Smooth muscle cell (in vitro differentiated cells): Measurements from ENCODE around the gene DNM3. TPM values are rescaled to one million over a fixed set of nuclear protein-coding genes. Genes with fewer than 3 reads are reported as not detected.

Source experiments
- DNase-seq: peaks from one replicate; lab custom pipeline; 2025; ENCODE audit not compliant: unreplicated experiment; lab: John Stamatoyannopoulos, UW
- H2AFZ ChIP-seq: fragments of 200-600 bp; sonication (generic); 2 replicates; pipeline ENCODE4 v1.6.0; 2016; ENCODE audit warnings: antibody characterized with exemption, low read depth, mild to moderate bottlenecking
- H3F3A ChIP-seq: fragments of 200-600 bp; sonication (generic); 2 replicates; pipeline ENCODE4 v1.6.0; 2017; ENCODE audit warnings: antibody characterized with exemption, low read depth
- H3K27ac ChIP-seq: fragments of 200-600 bp; sonication (generic); 2 replicates; pipeline ENCODE4 v1.5.1; 2016; ENCODE audit warnings: low read depth, mild to moderate bottlenecking
- H3K27me3 ChIP-seq: fragments of 200-600 bp; sonication (generic); 2 replicates; pipeline ENCODE4 v1.6.1; 2016; ENCODE audit warnings: low read depth, mild to moderate bottlenecking
- H3K36me3 ChIP-seq: fragments of 200-600 bp; sonication (generic); 2 replicates; pipeline ENCODE4 v1.5.1; 2016; ENCODE audit warnings: low read depth
- H3K4me1 ChIP-seq: fragments of 200-600 bp; sonication (generic); 2 replicates; pipeline ENCODE4 v1.5.1; 2016; ENCODE audit warnings: low read depth
- H3K4me2 ChIP-seq: fragments of 200-600 bp; sonication (generic); 2 replicates; pipeline ENCODE4 v1.6.0; 2016; ENCODE audit warnings: mild to moderate bottlenecking
- H3K4me3 ChIP-seq: fragments of 200-600 bp; sonication (generic); 2 replicates; pipeline ENCODE4 v1.5.1; 2016; ENCODE audit warnings: mild to moderate bottlenecking
- H3K79me2 ChIP-seq: fragments of 200-600 bp; sonication (generic); 2 replicates; pipeline ENCODE4 v1.6.0; 2016; ENCODE audit warnings: low read depth, mild to moderate bottlenecking
- H3K9ac ChIP-seq: fragments of 200-600 bp; sonication (generic); 2 replicates; pipeline ENCODE4 v1.6.0; 2016; ENCODE audit warnings: low read depth
- H3K9me3 ChIP-seq: fragments of 200-600 bp; sonication (generic); replicated peaks from 2 replicates; pipeline ENCODE4 v1.5.1; 2016; ENCODE audit warnings: low read depth
- H4K20me1 ChIP-seq: fragments of 200-600 bp; sonication (generic); 2 replicates; pipeline ENCODE4 v1.6.0; 2016; ENCODE audit warnings: low read depth
- WGBS: methylation state at CpG from one replicate; pipeline ENCODE4 v1.1.7; 2016; ENCODE audit warnings: low lambda C conversion rate; 5-methylcytosine and 5-hydroxymethylcytosine counted together
- polyA plus RNA-seq: library from polyadenylated mRNA; unstranded; fragments of >200 nt; fragmentation: Nextera tagmentation; extraction: Ambion mirVana; gene quantifications from 2 replicates; pipeline ENCODE4 v1.2.1, GENCODE V29; 2016
- total RNA-seq: library from RNA; depleted of rRNA; stranded (reverse); fragments of >200 nt; gene quantifications from 2 replicates; pipeline ENCODE4 v1.2.3, GENCODE V29; 2014
- TF ChIP-seq, protein P1 (sequence below): fragments of 200-600 bp; sonication (generic); IDR thresholded peaks from 2 replicates; pipeline ENCODE4 v1.5.1; 2017; ENCODE audit warnings: borderline replicate concordance, mild to moderate bottlenecking, antibody characterized with exemption; ENCODE audit not compliant: insufficient read depth, poor library complexity, severe bottlenecking

DNM3 gene
- total and polyA plus RNA-seq, 2 experiments from 2014 or later = 1.7 to 3.0 TPM

DNA sequence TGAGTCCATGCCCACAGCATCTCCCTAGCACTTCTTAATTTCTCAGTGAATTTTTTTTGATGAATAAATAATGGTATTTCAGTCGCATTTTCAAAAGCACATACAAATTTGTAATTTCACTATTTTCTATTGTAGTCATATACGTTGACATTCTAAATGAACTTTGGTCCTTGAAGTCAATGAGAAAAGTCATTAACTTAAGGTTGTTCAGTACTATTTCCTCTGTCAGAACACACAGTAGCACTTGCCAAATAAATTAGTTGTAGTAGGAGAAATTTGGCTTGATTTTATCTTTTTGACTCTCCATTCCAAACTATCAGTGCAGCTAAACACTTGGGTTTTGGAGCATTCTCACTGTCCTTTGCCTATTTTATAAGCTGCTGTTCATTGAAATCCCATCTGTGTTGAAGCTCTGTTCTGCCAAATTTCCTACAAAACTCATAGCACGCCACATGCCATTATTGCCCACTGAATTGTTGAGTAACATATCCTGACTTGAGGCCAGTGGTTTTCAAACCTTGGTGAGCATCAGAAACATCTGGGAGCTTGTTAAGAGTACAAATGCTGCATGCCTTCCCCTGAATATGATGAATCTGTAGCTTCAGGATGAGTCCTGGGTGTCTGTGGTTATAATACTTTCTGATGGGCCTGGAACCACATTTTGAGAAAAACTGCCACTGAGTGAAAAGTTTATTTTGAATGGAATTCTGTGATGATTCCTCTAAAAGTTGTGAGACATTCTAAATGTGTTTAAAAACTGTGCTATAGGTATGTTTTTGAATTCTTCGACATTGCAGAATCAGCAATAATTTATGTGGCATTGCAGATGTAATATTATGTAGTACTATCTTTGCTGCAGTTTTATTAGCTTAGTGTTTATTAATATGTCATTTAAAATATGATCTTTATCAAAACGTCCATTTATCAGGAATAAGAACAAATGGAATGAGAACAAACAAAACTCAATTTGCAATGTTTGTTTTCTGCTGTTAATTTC, 78.9 kb downstream of the DNM3 start:
- no peaks in the 10 kb centered on the region for H3K79me2 ChIP-seq

GRCh38 chr1:171922999-171923398, 81.7 kb downstream of the DNM3 start:
- Histone ChIP-seq H2AFZ (no peak overlapping the region), H3K36me3 (no peaks in the 10 kb centered on the region), H3K27me3 (no peaks in the 10 kb centered on the region), H4K20me1 (no peaks in the 10 kb centered on the region), H3K4me3 (no peak overlapping the region), H3K79me2 (no peaks in the 10 kb centered on the region), H3K4me2 (no peak overlapping the region), H3K4me1 (no peaks in the 10 kb centered on the region), H3F3A (no peaks in the 10 kb centered on the region), H3K27ac (no peak overlapping the region), H3K9ac (no peak overlapping the region), H3K9me3 (no peaks in the 10 kb centered on the region)
- TF ChIP-seq, protein P1, sequence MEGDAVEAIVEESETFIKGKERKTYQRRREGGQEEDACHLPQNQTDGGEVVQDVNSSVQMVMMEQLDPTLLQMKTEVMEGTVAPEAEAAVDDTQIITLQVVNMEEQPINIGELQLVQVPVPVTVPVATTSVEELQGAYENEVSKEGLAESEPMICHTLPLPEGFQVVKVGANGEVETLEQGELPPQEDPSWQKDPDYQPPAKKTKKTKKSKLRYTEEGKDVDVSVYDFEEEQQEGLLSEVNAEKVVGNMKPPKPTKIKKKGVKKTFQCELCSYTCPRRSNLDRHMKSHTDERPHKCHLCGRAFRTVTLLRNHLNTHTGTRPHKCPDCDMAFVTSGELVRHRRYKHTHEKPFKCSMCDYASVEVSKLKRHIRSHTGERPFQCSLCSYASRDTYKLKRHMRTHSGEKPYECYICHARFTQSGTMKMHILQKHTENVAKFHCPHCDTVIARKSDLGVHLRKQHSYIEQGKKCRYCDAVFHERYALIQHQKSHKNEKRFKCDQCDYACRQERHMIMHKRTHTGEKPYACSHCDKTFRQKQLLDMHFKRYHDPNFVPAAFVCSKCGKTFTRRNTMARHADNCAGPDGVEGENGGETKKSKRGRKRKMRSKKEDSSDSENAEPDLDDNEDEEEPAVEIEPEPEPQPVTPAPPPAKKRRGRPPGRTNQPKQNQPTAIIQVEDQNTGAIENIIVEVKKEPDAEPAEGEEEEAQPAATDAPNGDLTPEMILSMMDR = peak; percentile 8
- WGBS = 33% methylated on average over 2 of the region's 2 CpGs
- no peak for DNase-seq

More for the DNA sequence above, 78.9 kb downstream of the DNM3 start:
- H4K20me1 ChIP-seq = no peaks in the 10 kb centered on the region
- TF ChIP-seq, protein P1 = no peak
- H3K4me2 ChIP-seq = no peak overlapping the region
- H3K27me3 ChIP-seq = no peaks in the 10 kb centered on the region
- H3K9ac ChIP-seq = no peak overlapping the region
- no peak overlapping the region for H3K4me3 ChIP-seq
- no peak overlapping the region for H2AFZ ChIP-seq
- no peaks in the 10 kb centered on the region for H3K36me3 ChIP-seq
- H3K9me3 ChIP-seq = no peaks in the 10 kb centered on the region
- H3F3A ChIP-seq = no peaks in the 10 kb centered on the region
- no peak overlapping the region for H3K27ac ChIP-seq
- 95% methylated on average over 5 of the region's 5 CpGs for WGBS
- peaks cover 4% of the 10 kb centered on the region for H3K4me1 ChIP-seq
- DNase-seq = no peak

DNA sequence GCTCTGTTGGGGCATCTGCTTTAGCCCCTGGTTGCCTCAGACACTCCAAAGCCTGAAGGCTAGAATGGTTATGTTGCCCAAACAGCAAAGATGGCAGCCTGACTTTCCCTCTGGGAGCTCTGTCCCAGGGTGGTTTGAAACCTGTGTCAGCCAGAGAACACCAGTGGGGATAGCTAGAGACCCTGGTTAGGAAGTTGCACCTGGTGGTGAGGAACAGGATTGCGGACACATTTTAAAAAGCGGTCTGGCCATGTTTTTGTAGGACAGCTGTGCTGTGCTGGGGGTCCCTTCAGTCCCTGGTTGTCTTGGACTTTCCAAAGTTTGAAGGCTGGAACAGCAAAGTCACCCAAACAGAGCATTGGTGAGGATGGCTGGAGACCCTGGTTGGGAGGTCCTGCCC, 87.8 kb downstream of the DNM3 start:
- no peak overlapping the region for H3K4me2 ChIP-seq
- DNase-seq = no peak
- H4K20me1 ChIP-seq = no peaks in the 10 kb centered on the region
- no peak overlapping the region for H3K4me3 ChIP-seq
- no peaks in the 10 kb centered on the region for H3K36me3 ChIP-seq
- WGBS = 94% methylated on average over 2 of the region's 2 CpGs
- no peaks in the 10 kb centered on the region for H3K79me2 ChIP-seq
- H3K4me1 ChIP-seq = no peaks in the 10 kb centered on the region
- no peaks in the 10 kb centered on the region for H3K9me3 ChIP-seq
- no peak overlapping the region for H3K27ac ChIP-seq
- H3K9ac ChIP-seq = no peak overlapping the region
- H3F3A ChIP-seq = no peaks in the 10 kb centered on the region
- H2AFZ ChIP-seq = no peak overlapping the region
- no peaks in the 10 kb centered on the region for H3K27me3 ChIP-seq
- TF ChIP-seq, protein P1 = peak; percentile 30

DNA sequence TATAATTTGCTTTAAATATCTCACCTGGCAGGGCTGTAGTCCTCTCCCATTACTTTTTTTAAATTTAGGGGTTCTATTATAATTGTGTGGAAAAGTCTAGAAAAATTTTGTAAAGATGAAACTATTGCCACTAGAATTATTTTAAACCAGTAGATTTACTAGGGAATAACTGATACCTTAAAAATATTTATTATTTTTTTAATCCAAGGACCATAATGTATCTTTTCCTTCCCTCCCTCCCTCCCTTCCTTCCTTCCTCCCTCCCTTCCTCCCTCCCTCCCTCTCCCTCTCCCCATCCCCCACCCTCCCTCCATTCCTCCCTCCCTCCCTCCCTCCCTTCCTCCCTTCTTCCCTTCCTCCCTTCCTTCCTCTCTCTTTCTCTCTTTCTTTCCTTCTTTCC, 90.5 kb downstream of the DNM3 start:
- Histone ChIP-seq H3K9ac (no peak overlapping the region), H3K27ac (no peak overlapping the region), H3K9me3 (no peaks in the 10 kb centered on the region), H3K4me2 (no peak overlapping the region), H2AFZ (no peak overlapping the region), H3K4me1 (no peaks in the 10 kb centered on the region), H3K79me2 (no peaks in the 10 kb centered on the region), H3K27me3 (no peaks in the 10 kb centered on the region), H4K20me1 (no peaks in the 10 kb centered on the region), H3F3A (no peaks in the 10 kb centered on the region), H3K4me3 (no peak overlapping the region), H3K36me3 (no peaks in the 10 kb centered on the region)
- TF ChIP-seq, protein P1 = no peak
- no peak for DNase-seq
